Stomach (tissue), 9 donors: ENCODE measurements around the gene SMCHD1. TPM values are rescaled to one million over a fixed set of nuclear protein-coding genes. Genes with fewer than 3 reads are reported as not detected.
"Not testable (repeated sequence)": the region's sequence is repeated elsewhere in the genome, so short reads cannot be mapped to it uniquely, and the experiment has no call there.

Source experiments
- DNase-seq, 2 donors: peaks; one replicate each; pipeline versions ENCODE4 v3.0.0 to v3.0.0-alpha.2; 2013 to 2019
- H3K27ac ChIP-seq, 5 donors: fragments of 200-600 bp in 4 of 5; sonication (generic) in 4 of 5; one replicate each; pipeline ENCODE4 v1.5.1; 2013 to 2019; ENCODE audit warnings: mild to moderate bottlenecking in 1 of 5, moderate library complexity in 1 of 5
- H3K27me3 ChIP-seq, 3 donors: fragments of 200-600 bp; sonication (generic); one replicate each; pipeline ENCODE4 v1.5.1; 2017 to 2019; ENCODE audit warnings: mixed run types in 1 of 3
- H3K36me3 ChIP-seq, 4 donors: fragments of 200-600 bp; sonication (generic); 1 replicate in 3 of 4; 2 replicates in 1 of 4; pipeline ENCODE4 v1.5.1; 2016 to 2019
- H3K4me1 ChIP-seq, 4 donors: fragments of 200-600 bp; sonication (generic); one replicate each; pipeline ENCODE4 v1.5.1; 2016 to 2019
- H3K4me3 ChIP-seq, 4 donors: fragments of 200-600 bp; sonication (generic) in 3 of 4; one replicate each; pipeline ENCODE4 v1.5.1; 2016 to 2019; ENCODE audit warnings: mild to moderate bottlenecking in 1 of 4
- H3K9me3 ChIP-seq, 4 donors: fragments of 200-600 bp; sonication (generic); one replicate each; pipeline ENCODE4 v1.5.1; 2016 to 2019
- CTCF ChIP-seq, 7 experiments: fragments of 450-650 bp in 4 of 7; fragments of 200-600 bp in 3 of 7; sonication (generic) in 3 of 7; IDR thresholded peaks; one replicate each; pipeline ENCODE4 v1.5.1; 2016 to 2019; ENCODE audit warnings: antibody characterized with exemption in 7 of 7, control low read depth in 2 of 7, mild to moderate bottlenecking in 1 of 7
- EP300 ChIP-seq: sonication (generic); formaldehyde crosslinking; IDR thresholded peaks from one replicate; pipeline ENCODE4 v1.6.1; 2017; ENCODE audit warnings: antibody characterized with exemption
- POLR2A ChIP-seq, 4 donors: fragments of 450-650 bp; IDR thresholded peaks; one replicate each; pipeline ENCODE4 v1.6.1; 2016; ENCODE audit warnings: antibody characterized with exemption in 4 of 4, control low read depth in 2 of 4, mild to moderate bottlenecking in 1 of 4, moderate library complexity in 1 of 4
- POLR2AphosphoS5 ChIP-seq, 3 donors: sonication (generic); formaldehyde crosslinking; IDR thresholded peaks; one replicate each; pipeline ENCODE4 v1.6.1; 2016; ENCODE audit warnings: antibody characterized with exemption in 3 of 3
- WGBS, 5 donors: extraction: QIAGEN DNeasy Blood & Tissue Kit in 3 of 5; methylation state at CpG; one replicate each; pipeline versions ENCODE4 v1.1.5 to v1.1.7; 2013 to 2018; 5-methylcytosine and 5-hydroxymethylcytosine counted together
- intact Hi-C: fragments of 100-400 bp; cut with DNase I; formaldehyde crosslinking; loops from one replicate; pipeline ENCODE4 v1.15.1; 2023; ENCODE audit warnings: low total_unique reads
- polyA plus RNA-seq, 3 donors: library from polyadenylated mRNA; stranded (reverse); fragments of 200-250 nt; gene quantifications; one replicate each; pipeline ENCODE4 v1.2.3, GENCODE V29; 2013
- total RNA-seq, 5 donors: library from RNA; depleted of rRNA; stranded (reverse); fragments of >200 nt; gene quantifications; one replicate each; pipeline versions ENCODE4 v1.1.0 to v1.2.3, GENCODE V29; 2014 to 2016
- donor health status: healthy with polysubstance abuse.
- donor health status: Bipolar disorder and iron deficiency.
- donor health status: healthy.

The SMCHD1 gene
- total and polyA plus RNA-seq, 8 donors = 5.0 to 377 (median 61.2) TPM

DNA sequence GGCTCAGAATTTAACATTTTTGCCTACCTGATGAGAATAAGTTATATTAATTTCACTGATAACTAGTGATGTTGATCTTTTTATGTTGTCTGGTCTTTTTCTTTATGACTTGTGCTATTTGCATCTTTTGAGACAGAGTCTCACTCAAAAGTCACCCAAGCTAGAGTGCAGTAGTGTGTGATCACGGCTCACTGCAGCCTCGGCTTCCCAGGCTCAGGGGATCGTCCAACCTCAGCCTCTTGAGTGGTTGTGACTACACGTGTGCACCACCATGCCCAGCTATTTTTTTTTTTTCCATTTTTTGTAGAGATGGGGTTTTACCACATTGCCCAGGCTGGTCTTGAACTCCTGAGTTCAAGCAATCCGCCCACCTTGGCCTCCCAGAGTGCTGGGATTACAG, 7.5 kb downstream of the SMCHD1 start:
- TF ChIP-seq POLR2A (IDR thresholded peaks at IDR 0.05) (no peak), CTCF (IDR thresholded peaks at IDR 0.05) (no peak), POLR2AphosphoS5 (IDR thresholded peaks at IDR 0.05) (no peak), EP300 (no peak)
- intact Hi-C loops = no loop called here
- Histone ChIP-seq H3K27me3 (no peaks in the 10 kb centered on the region), H3K4me1 (peaks cover 21 to 76% (median 49%) of the 10 kb centered on the region in 4 donors), H3K4me3 (no peak overlapping the region), H3K27ac (no peak overlapping the region), H3K9me3 (no peaks in the 10 kb centered on the region), H3K36me3 (peaks cover 13 to 23% (median 15%) of the 10 kb centered on the region in 4 donors)
- 82 to 90% (median 85%) methylated on average over 5 of the region's 5 CpGs for WGBS, 5 donors
- DNase-seq = no peak

GRCh38 chr18:2672410-2672809, 16.9 kb downstream of the SMCHD1 start:
- Histone ChIP-seq H3K4me3 (no peak overlapping the region), H3K9me3 (no peaks in the 10 kb centered on the region), H3K36me3 (peaks cover 28 to 100% (median 96%) of the 10 kb centered on the region in 4 donors), H3K27me3 (no peaks in the 10 kb centered on the region), H3K4me1 (no peaks in the 10 kb centered on the region), H3K27ac (no peak overlapping the region)
- DNase-seq = no peak
- intact Hi-C loops = no loop called here
- TF ChIP-seq POLR2A (IDR thresholded peaks at IDR 0.05) (no peak), POLR2AphosphoS5 (IDR thresholded peaks at IDR 0.05) (no peak), EP300 (no peak), CTCF (IDR thresholded peaks at IDR 0.05) (no peak)
- 91 to 95% (median 94%) methylated on average over 5 of the region's 5 CpGs for WGBS, 5 donors

DNA sequence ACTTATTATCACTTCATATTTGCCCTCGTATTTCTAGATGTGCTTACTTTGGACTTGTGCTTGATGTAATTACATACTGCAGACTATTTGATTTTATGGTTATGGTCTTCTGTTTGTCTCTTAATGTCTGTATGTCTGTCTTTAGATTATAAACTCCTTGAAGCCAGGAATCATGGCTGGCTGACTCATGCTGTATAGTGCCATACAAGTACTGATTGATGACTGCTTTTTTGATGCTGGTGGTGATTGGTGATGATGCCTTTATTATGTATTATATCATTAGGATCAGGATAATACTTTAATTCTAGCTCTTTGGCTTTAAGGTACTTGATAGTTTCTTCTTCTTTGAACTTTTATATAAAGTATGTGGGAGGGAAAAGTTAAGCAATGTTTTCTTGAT, 17.3 kb downstream of the SMCHD1 start:
- no peak for DNase-seq
- H3K36me3 ChIP-seq = peaks cover 25 to 100% (median 96%) of the 10 kb centered on the region in 4 donors
- no peak overlapping the region for H3K27ac ChIP-seq
- intact Hi-C loops = no loop called here
- TF ChIP-seq EP300 (no peak), CTCF (IDR thresholded peaks at IDR 0.05) (no peak), POLR2AphosphoS5 (IDR thresholded peaks at IDR 0.05) (no peak)
- WGBS, 5 donors = 91 to 93% (median 93%) methylated on average over 1 of the region's 1 CpG
- H3K4me3 ChIP-seq = no peak overlapping the region
- no peaks in the 10 kb centered on the region for H3K9me3 ChIP-seq
- H3K27me3 ChIP-seq = no peaks in the 10 kb centered on the region
- H3K4me1 ChIP-seq = no peaks in the 10 kb centered on the region

- Histone ChIP-seq H3K36me3 (peaks cover 3 to 73% (median 65%) of the 10 kb centered on the region in 4 donors), H3K4me1 (peaks cover 0 to 13% (median 6%) of the 10 kb centered on the region in 4 donors)
- H3K9me3 ChIP-seq, H3K27me3 ChIP-seq, H3K27ac ChIP-seq, intact Hi-C loops, DNase-seq, H3K4me3 ChIP-seq: not testable (repeated sequence)
- 97 to 99% (median 99%) methylated on average over 12 to 13 of the region's 13 CpGs for WGBS, 5 donors
These were observed 23.4 kb downstream of the SMCHD1 start for GRCh38 chr18:2678933-2679332.

- Histone ChIP-seq H3K27ac (peak overlapping the region in 1 of 5 donors; percentile 0), H3K9me3 (no peaks in the 10 kb centered on the region), H3K4me3 (no peak overlapping the region), H3K27me3 (no peaks in the 10 kb centered on the region), H3K36me3 (peaks cover 0 to 67% (median 59%) of the 10 kb centered on the region in 4 donors), H3K4me1 (peaks cover 0 to 13% (median 6%) of the 10 kb centered on the region in 4 donors)
- intact Hi-C loops = no loop called here
- 59 to 73% (median 70%) methylated on average over 2 of the region's 2 CpGs for WGBS, 5 donors
- DNase-seq = no peak
- no peak for TF ChIP-seq POLR2AphosphoS5 (IDR thresholded peaks at IDR 0.05)
- TF ChIP-seq POLR2A (IDR thresholded peaks at IDR 0.05) = no peak
- no peak for TF ChIP-seq CTCF (IDR thresholded peaks at IDR 0.05)
- no peak for TF ChIP-seq EP300
These were observed 24.8 kb downstream of the SMCHD1 start for GRCh38 chr18:2680216-2680792.
